Activated T-cell treated with anti-CD3 and anti-CD28 coated beads for 4 hours (primary cell): ENCODE results near the gene CHST13.

Source experiments
- DNase-seq: peaks from one replicate; pipeline ENCODE4 v3.0.0-alpha.2; 2020

CHST13 gene

GRCh38 chr3:126511291-126511690 lies 12.7 kb upstream of the CHST13 start:
- no peak for DNase-seq

- no peak for DNase-seq
Observed at GRCh38 chr3:126512026-126512425, 11.9 kb upstream of the CHST13 start.

- no peak for DNase-seq
Observed at GRCh38 chr3:126512916-126513650, 10.9 kb upstream of the CHST13 start.

GRCh38 chr3:126514161-126514560 lies 9.8 kb upstream of the CHST13 start:
- no peak for DNase-seq

DNA sequence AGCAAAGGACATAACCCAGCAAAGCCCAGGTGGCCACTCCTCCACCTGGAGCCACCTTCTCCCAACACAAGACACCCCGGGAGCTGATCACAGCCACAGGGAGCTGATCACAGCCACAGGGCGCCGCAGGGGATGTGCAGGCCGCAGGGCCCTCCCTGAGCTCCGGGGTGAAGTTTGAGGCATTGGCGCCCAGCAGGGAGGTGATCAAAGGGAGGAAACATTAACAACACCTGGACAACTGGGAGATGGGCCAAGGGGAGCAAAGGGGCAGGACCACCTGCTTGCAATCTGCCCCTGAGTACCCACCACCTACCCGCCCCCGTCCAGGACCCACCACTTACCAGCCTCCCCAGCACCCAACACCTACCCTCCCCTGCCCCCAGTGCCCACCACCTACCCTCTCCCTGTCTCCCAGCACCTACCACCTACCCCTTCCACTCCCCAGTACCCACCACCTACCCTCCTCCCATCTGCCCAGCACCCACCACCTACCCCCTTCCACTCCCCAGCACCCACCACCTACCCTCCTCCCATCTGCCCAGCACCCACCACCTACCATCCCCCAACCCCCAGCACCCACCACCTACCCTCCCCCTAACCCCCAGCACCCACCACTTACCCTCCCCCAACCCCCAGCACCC lies 8.8 kb upstream of the CHST13 start:
- DNase-seq, result no peak

GRCh38 chr3:126516152-126516935 lies 7.6 kb upstream of the CHST13 start:
- no peak for DNase-seq

DNA sequence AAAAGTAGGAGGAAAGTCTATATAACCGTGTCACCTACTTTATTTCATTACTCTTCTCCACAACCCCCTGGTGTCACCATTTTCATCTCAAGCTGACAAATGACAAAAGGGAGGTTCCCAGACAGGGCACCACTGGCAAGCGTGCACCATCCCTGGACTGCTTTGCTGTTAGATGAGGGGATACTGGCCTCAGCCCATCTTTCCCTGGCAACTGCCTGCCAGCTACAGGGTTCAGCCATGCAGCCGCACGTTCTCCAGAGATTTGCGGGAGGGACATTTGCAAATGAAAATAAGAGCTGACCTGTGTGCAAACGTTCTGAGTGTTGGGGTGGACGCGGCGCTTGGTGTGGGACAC lies 7.0 kb upstream of the CHST13 start:
- DNase-seq, result no peak

- no peak for DNase-seq
Observed at GRCh38 chr3:126517291-126517951, 6.5 kb upstream of the CHST13 start, which contains the start of gene UROC1. Gene UROC1, minus strand, starts transcription at chr3:126517773. Its CDS starts 54 bp downstream, at chr3:126517719.

- no peak for DNase-seq
Observed at GRCh38 chr3:126517986-126518778, 5.8 kb upstream of the CHST13 start.

- DNase-seq, result no peak
Observed at GRCh38 chr3:126518779-126519177, 5.2 kb upstream of the CHST13 start.

DNA sequence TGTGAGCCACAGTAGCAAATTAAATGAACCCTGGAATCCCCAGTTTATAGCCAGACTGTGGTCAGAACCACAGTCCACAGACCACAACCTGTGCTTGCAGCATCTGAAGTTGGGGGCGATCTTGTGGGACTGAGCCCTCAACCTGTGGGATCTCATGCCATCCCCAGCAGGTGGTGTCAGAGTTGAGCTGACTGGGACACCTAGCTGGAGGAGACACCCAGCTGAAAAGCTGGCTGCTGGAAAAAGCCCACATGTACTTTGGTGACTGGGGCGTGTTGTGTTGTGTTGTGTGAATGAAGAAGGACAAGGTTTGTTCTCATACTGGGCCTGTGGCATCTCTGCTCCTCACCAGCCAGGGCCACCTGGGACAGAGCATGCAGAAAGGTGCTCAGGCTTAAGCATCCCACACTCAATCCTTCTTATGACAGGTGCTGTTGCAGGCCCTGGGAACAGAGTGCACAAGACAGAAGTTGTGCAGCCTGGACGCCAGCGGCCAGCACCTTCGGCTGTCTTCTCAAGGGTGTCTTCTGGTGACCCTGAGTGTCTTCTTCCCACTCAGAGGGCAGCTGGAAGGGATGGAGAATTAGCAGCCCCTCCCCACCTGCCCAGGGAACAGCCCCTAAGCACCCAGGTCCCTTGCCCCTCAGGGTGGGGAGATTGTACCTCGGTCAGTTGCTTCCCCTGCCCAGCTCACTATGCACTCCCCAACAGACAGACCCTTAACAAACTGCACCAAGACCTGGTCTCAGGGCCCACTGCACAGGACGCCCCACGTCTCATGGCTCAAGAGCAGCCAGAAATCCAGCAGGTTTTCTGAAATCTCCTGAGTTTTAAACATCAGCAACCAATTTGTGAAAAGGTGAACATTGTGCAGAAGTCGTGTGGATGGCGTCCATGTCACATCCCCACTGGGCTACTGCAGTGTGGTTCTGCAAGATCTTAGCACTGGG lies 4.2 kb upstream of the CHST13 start:
- DNase-seq, result no peak

DNA sequence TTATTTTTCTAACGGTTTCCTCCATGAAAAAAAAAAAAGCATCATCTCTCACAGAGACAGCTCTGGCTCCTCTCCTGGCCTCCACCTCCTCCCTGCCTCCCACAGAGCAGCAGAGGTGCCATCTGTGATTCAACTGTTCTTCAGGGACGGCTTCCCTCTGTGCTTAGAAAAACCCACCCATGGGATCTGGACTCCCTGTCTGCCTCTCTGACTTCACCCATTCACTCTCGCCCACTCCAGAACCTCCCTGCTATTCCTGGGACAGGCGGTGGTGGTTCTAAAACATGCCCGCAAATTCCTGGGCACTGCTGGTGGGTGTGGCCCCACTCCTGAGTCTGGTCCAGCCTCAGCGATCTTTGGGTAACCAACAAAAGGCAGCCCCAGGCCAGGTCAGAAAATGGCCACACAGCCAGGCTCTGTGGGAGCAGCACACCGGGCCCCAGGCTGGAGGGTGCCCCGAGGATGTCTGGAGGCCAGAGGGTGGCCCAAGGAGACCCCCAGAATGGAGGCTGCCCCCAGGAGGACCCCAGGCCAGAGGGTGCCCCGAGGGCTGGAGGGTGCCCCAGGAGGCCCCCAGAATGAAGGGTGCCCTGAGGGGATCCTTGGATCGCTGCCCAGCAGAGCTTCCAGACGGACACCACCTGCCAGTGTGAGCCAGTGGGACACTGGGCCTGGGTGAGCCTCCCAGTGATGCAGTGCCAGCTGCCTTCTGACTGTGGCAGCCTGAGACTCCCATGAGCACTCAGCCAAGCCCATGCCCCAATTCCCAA lies 2.6 kb upstream of the CHST13 start:
- DNase-seq, result no peak

DNA sequence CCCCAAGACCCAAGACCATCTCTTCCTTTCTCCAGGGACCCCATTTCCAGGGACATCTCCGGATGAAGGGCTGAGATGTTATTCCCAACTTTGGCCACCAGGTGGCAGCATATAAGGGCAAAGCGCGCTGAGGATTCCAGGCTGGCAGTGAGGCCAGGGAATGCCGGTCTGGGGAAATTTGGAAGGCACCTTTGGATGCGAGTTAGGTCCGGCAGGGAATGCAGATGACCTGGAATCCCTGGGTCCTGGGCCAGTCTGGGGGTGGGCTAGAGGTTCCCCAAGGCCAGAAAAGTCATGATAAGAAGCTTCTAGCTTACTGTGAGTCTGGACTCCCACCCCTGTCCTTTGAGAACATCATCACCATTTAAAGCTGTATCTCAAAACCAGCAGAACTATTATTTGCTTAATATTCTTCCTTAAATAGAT lies 1.6 kb upstream of the CHST13 start:
- peak; percentile 28 for DNase-seq

GRCh38 chr3:126524429-126524988 lies 554 bp downstream of the CHST13 start:
- DNase-seq, result no peak

DNA sequence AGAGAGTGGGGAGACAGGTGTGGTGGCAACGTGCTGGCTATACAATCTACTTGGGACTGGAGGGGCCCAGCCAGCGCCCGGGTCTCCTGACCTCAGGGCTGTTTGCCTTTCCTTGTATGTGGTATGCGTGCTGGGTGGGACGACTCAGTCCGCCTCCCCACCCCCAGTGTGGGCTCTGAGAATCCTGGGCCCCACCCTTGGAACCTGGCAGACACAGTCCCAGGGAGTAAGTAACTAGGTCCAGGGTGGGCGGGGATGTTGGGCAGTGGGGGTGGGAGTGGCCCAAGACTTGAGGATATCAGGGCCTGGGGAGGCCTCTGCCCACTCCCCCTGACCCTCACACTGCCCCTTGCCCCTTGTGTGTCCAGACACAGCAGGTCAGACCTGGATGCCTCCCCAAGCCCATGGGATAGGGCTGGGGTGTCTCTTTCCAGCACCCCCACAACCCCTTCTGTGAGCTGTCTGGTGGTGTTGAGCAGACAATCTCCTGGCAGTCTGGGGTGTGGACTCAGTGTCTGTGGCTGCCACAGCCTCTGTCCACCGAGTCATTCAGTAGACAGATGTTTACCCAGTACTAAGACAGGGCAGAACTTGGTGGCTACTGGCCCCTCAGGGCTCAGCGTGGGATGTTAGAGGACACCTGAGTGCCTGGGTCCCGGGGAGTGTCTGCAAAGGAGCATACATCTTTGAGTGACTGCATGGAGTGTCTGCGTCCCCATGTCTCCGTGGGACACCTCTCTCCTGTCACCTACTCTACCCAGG lies 1.3 kb downstream of the CHST13 start:
- DNase-seq, result no peak

DNA sequence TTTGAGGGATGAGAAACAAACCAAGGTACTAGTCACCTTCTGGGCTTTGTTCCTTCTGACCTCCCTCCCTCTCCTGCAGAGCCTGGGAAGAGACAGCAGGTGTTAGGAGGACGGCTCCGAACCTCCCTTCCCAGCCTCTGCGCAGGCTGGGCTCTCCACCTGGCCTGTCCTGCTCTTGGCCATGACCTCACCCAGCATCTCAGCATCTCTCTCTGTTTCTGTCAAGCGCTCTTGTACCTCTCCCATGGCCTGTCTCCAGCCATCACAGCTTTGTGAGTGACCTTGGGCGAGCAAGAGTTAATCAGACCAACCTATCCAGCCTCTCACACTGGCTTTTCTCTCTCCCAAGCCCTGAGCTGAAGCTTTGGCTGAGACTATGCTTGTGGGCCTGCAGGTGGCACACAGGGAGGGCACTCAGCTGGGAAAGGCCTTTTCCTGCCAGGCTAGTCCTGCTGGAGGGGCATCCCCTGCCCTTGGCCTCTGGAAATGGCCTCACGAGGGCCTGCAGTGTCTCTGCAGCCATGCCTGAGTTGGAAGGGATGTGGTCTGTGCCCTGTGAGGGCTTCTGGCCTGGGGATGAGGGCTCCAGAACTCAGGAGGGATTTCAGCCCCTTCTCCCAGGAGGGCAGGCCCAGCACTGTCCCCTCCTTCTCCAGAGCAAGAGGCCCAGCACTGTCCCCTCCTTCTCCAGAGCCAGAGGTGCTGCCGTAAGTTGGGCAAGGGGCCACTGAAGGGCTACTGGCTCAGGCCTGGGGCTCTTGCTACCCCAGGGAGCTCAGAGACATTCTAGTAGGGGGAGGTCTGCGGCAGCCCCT lies 2.1 kb downstream of the CHST13 start:
- no peak for DNase-seq

- DNase-seq, result no peak
Observed at GRCh38 chr3:126526668-126527005, 2.7 kb downstream of the CHST13 start.

GRCh38 chr3:126527006-126527405 lies 3.1 kb downstream of the CHST13 start:
- DNase-seq, result no peak
